ENCODE data around the gene YWHAG. TPM values are rescaled to one million over a fixed set of nuclear protein-coding genes. Genes with fewer than 3 reads are reported as not detected.
A peak's percentile ranks its signal among the peaks of the same experiment; 100 is the strongest.

The YWHAG gene
- total and polyA plus RNA-seq, 7 experiments from 2014 or later, result 1.4 to 98.3 (median 35.1) TPM

DNA sequence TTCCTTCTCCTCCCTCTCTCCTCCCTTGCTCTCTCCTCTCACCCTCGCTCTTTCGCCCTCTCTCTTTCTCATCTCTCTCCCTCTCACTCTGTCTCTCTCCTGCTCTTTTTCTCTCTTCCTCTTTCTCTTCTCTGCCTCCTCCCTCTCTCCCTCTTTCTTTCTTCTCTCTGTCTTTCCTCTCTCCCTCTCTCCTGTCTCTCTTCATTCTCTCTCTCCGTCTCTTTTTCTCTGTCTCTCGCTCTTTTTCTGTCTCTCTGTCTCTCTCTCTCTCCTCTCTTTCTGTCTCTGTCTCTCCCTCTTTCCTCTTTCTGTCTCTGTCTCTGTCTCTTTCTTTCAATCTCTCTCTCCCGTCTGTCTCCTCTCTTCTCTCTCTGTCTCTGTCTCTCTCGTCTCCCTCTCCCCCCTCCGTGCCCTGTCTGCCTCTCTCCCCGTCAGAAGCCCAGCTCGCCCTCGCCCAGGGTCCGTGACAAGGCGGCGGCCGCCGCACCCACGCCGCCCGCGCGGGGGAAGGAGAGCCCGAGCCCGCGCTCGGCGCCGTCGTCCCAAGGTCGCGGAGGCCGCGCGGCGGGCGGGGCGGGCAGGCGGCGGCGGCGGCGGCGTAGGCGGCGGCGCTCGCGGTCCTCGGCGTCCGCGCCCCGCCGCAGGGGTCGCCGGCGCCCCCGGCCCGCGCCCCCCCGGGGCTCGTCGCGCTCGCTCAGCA is 77.6 kb downstream of the YWHAG start:
- peaks cover 6 to 10% of the 10 kb centered on the region in 2 donors for H3K4me1 ChIP-seq (ENCODE audit: control insufficient read depth in 2 of 2, insufficient read depth in 2 of 2, low read length in 2 of 2)
- H3K9me3 Mint-ChIP-seq, result no peaks in the 10 kb centered on the region
- ATAC-seq, result peak; percentile 57
- H3K36me3 ChIP-seq (ENCODE audit: control insufficient read depth in 2 of 3, insufficient read depth in 3 of 3, low read length in 3 of 3), result no peaks in the 10 kb centered on the region
- H3K36me3 Mint-ChIP-seq, result peaks cover 0 to 6% (median 3%) of the 10 kb centered on the region in 5 donors
- H3K27me3 ChIP-seq (ENCODE audit: control insufficient read depth in 2 of 2, insufficient read depth in 2 of 2, low read length in 2 of 2), result peaks cover 4 to 6% of the 10 kb centered on the region in 2 donors
- H3K4me1 Mint-ChIP-seq, result peaks cover 6 to 16% (median 14%) of the 10 kb centered on the region in 7 donors
- no peaks in the 10 kb centered on the region for H3K9me3 ChIP-seq (ENCODE audit: control insufficient read depth in 2 of 3, low read length in 3 of 3)
- ChIA-PET CTCF (interaction anchor here (1.2 to 1.3 kb wide), 2 partner anchors 10 to 33 kb away, joined by 4 to 5 read pairs; no protein-coding TSS in a partner anchor), POLR2A (no interaction called here)
- H3K27me3 Mint-ChIP-seq, result peaks cover 29 to 61% (median 38%) of the 10 kb centered on the region in 5 donors
- H3K27ac ChIP-seq (ENCODE audit: low read depth, low read length), result no peak overlapping the region
- DNase-seq, result peak in 1 of 9 donors; percentile 41
- H3K4me3 Mint-ChIP-seq, result peak overlapping the region; percentile 55 to 91 (median 76)
- H3K4me3 ChIP-seq (ENCODE audit: low read length), result peak overlapping the region; percentile 51
- peak overlapping the region in 2 of 9 donors; percentile 44 to 52 for H3K27ac Mint-ChIP-seq
- intact Hi-C loops (cut with micrococcal nuclease), result loop anchor here in 1 of 2 donors (5.0 kb wide), 1 partner anchor 36 kb away; no protein-coding TSS in a partner anchor

DNA sequence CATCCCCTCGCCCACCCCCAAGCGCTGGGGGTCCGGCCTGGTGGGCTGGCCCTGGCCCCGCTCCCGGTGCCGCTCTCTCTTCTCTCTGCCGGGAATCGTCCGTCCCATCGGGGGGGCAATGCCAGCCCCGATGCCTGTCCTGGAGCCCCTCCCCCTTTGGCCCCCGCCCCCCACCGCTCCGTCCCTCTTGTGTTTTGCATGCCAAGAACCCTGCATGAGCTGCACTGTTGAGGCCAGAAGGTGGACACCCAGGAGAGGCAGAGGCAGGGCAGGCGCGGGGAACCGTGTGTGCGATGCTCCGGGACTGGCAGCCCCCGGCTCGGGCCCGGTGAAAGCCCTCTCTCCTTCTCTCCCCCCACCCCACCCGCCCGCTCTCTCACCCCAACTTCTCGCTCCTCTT is 78.4 kb downstream of the YWHAG start:
- Histone ChIP-seq H3K4me1 (ENCODE audit: control insufficient read depth in 2 of 2, insufficient read depth in 2 of 2, low read length in 2 of 2) (peaks cover 6 to 10% of the 10 kb centered on the region in 2 donors), H3K27me3 (ENCODE audit: control insufficient read depth in 2 of 2, insufficient read depth in 2 of 2, low read length in 2 of 2) (peaks cover 4 to 6% of the 10 kb centered on the region in 2 donors), H3K9me3 (ENCODE audit: control insufficient read depth in 2 of 3, low read length in 3 of 3) (no peaks in the 10 kb centered on the region), H3K27ac (ENCODE audit: low read depth, low read length) (no peak overlapping the region), H3K36me3 (ENCODE audit: control insufficient read depth in 2 of 3, insufficient read depth in 3 of 3, low read length in 3 of 3) (no peaks in the 10 kb centered on the region), H3K4me3 (ENCODE audit: low read length) (no peak overlapping the region)
- Mint-ChIP-seq H3K27ac (no peak overlapping the region), H3K4me1 (peaks cover 6 to 16% (median 14%) of the 10 kb centered on the region in 7 donors), H3K36me3 (peaks cover 0 to 6% (median 3%) of the 10 kb centered on the region in 5 donors), H3K4me3 (peak overlapping the region in 5 of 10 donors; percentile 42 to 91 (median 73)), H3K27me3 (peaks cover 29 to 61% (median 42%) of the 10 kb centered on the region in 5 donors), H3K9me3 (no peaks in the 10 kb centered on the region)
- no peak for ATAC-seq
- ChIA-PET POLR2A (no interaction called here), CTCF (no interaction called here)
- intact Hi-C loops (cut with micrococcal nuclease), result loop anchor here in 1 of 2 donors (5.0 kb wide), 1 partner anchor 37 kb away; no protein-coding TSS in a partner anchor
- DNase-seq, result no peak

DNA sequence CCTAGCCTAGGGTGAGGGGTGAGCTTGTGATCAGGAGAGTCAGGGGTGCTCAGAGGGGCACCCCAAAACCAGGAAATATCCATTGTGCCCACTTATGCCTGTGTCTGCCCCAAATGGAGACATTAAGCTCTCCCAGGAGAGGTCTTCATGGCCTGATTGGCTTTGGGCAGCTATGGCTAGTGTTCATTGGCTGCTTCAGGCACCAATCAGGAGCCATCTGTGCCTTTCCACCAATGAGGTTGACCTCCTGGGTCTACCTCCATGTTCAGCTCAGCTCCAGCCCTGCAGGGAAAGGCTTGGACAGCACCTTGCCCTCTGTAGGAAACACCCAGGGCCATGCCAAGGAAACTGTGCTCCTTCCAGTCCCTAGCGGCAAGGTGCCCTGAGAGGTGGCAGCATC is 80.3 kb downstream of the YWHAG start:
- intact Hi-C loops (cut with micrococcal nuclease), result no loop called here
- H3K4me3 ChIP-seq (ENCODE audit: low read length), result no peak overlapping the region
- DNase-seq (no peak), ATAC-seq (no peak)
- H3K4me1 ChIP-seq (ENCODE audit: control insufficient read depth in 2 of 2, insufficient read depth in 2 of 2, low read length in 2 of 2), result peaks cover 6 to 10% of the 10 kb centered on the region in 2 donors
- no peaks in the 10 kb centered on the region for H3K36me3 ChIP-seq (ENCODE audit: control insufficient read depth in 2 of 3, insufficient read depth in 3 of 3, low read length in 3 of 3)
- peaks cover 4 to 6% of the 10 kb centered on the region in 2 donors for H3K27me3 ChIP-seq (ENCODE audit: control insufficient read depth in 2 of 2, insufficient read depth in 2 of 2, low read length in 2 of 2)
- ChIA-PET CTCF (no interaction called here), POLR2A (interaction anchor here (0.6 to 1.4 kb wide), 3 partner anchors 36 to 127 kb away, joined by 3 to 4 read pairs (median 4); partner anchors contain the start of gene YWHAG)
- no peak overlapping the region for H3K27ac ChIP-seq (ENCODE audit: low read depth, low read length)
- Mint-ChIP-seq H3K4me3 (no peak overlapping the region), H3K27me3 (peaks cover 21 to 54% (median 31%) of the 10 kb centered on the region in 5 donors), H3K9me3 (peaks cover 0 to under 1% (median 0%) of the 10 kb centered on the region in 11 donors), H3K36me3 (peaks cover 0 to 6% (median 3%) of the 10 kb centered on the region in 5 donors), H3K4me1 (peaks cover 10 to 18% (median 14%) of the 10 kb centered on the region in 7 donors), H3K27ac (no peak overlapping the region)
- no peaks in the 10 kb centered on the region for H3K9me3 ChIP-seq (ENCODE audit: control insufficient read depth in 2 of 3, low read length in 3 of 3)

Other genes starting within 250 kb of the YWHAG start
- not detected for gene SRRM3, start 157.1 kb downstream of the YWHAG start, total RNA-seq
- gene SRRM3, start 157.1 kb downstream of the YWHAG start, polyA plus RNA-seq, result not detected
- 10 to 100 TPM; 26.3 to 47.2 (median 40.5) TPM for gene HSPB1, start 56.3 kb downstream of the YWHAG start, total RNA-seq
- 10 to 100 TPM; 68.6 to 93.5 TPM for gene HSPB1, start 56.3 kb downstream of the YWHAG start, polyA plus RNA-seq
- gene SSC4D, start 50.7 kb upstream of the YWHAG start, total RNA-seq, result under 1 TPM in 1 of 5 experiments, not detected in 4; 0.24 TPM
- gene SSC4D, start 50.7 kb upstream of the YWHAG start, polyA plus RNA-seq, result under 1 TPM in 1 of 2 donors, not detected in 1; 0.35 TPM
- gene ZP3, start 66.0 kb upstream of the YWHAG start, total RNA-seq, result 10 to 100 TPM in 1 of 5 experiments, 1 to 10 TPM in 4; 2.6 to 16.7 (median 5.3) TPM
- 10 to 100 TPM in 1 of 2 donors, 1 to 10 TPM in 1; 9.9 to 10.7 TPM for gene ZP3, start 66.0 kb upstream of the YWHAG start, polyA plus RNA-seq
- 10 to 100 TPM; 31.0 to 44.8 (median 41.2) TPM for gene DTX2, start 102.7 kb upstream of the YWHAG start, total RNA-seq
- 10 to 100 TPM; 12.0 to 18.8 TPM for gene DTX2, start 102.7 kb upstream of the YWHAG start, polyA plus RNA-seq
- 1 to 10 TPM; 2.6 to 7.3 (median 5.2) TPM for gene UPK3B, start 151.6 kb upstream of the YWHAG start, total RNA-seq
- gene UPK3B, start 151.6 kb upstream of the YWHAG start, polyA plus RNA-seq, result not detected
- gene SPDYE16, start 184.3 kb upstream of the YWHAG start, total RNA-seq, result under 1 TPM; 0.10 to 0.88 (median 0.49) TPM
- under 1 TPM; 0.25 to 0.26 TPM for gene SPDYE16, start 184.3 kb upstream of the YWHAG start, polyA plus RNA-seq

All from naive thymus-derived CD4-positive, alpha-beta T cell (primary cell).